Measurements from ENCODE around the gene CACNG6.

The CACNG6 gene

DNA sequence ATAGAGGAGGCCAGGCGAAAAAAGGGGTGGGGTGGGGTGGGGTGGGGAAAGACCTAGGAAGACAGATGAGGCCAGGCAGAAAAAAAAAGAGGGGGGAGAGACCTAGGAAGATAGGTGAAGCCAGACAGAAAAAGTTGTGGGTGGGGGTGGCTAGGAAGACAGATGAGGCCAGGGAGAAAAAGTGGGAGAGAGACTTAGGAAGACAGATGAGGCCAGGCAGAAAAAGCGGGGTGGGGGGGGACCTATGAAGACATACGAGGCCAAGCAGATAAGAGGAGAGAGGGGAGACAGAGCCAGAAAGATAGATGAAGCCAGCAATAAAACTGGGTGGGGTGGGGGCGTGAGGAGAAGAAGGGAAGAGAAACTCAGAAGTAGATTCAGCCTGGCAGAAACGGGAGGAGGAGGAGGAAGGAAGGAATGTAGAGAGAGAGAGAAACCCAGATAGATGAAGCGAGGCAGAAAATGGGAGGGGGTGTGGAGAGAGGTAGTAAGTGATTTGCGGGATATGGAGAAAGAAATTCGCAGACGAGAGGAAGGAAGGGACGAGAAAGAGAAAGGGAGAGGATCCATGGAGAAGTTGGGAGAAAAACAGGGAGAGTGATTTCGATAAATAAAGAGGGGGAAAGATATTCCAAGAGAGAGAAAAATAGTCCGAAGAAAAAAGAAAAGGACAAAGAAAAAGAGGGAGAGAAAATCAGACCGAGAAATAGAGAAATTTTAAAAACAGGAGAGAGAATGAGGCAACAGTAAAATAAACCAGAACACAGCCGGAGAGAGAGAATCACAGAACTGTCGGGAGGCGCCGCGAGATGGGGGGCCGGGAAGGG, 12.2 kb upstream of the CACNG6 start:
- no peak for ATAC-seq
- TF ChIP-seq BACH2 (CRISPR knock-in tag; IDR thresholded peaks at IDR 0.05; ENCODE audit: borderline replicate concordance), result no peak
- peak; percentile 40; the same call in 1 of the 2 replicates for TF ChIP-seq GLIS3 (CRISPR knock-in tag; IDR thresholded peaks at IDR 0.05)

DNA sequence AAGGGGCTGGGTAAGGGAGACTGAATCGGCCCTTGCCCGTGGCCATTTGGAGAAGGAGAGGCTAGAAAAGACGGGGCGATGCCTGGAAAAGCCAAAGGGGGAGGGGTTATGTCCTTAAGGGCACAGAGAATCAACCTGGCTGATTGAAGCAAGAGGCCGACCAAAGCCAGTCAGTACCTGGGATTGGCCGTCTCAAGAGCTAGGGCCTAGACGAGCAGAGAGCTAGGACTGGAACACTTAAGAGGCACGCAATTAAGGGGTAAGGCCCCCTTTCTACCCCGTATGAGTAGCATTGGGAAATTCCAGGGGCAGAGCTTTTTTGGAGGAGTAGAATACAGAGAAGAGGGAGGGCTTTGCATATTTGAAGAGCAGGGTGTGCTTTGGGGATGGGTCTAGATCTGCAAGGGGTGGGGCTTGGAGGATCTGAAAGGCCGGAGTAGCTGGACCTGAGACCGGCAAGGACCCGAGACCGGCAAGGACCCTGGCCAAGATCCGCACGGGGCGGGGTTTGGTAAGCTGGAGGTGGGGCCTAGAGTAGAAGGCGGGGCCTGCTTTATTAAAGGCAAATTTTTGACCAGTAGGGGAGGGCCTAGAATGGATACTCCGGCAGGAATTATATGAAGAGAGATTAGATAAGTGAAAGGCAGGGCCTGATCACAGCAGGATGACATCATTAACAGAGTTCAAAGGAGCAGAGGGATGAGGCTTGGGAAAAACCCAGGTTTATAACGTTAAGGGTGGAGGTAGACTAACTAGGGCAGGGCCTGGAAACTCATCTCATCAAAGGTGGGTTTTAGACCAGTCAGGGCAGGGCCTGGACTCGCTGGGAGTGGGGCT, 10.7 kb upstream of the CACNG6 start:
- TF ChIP-seq BACH2 (CRISPR knock-in tag; IDR thresholded peaks at IDR 0.05; ENCODE audit: borderline replicate concordance) (no peak), ARNTL (CRISPR knock-in tag; IDR thresholded peaks at IDR 0.05; ENCODE audit: borderline replicate concordance, low read depth) (no peak), ZNF565 (CRISPR knock-in tag; conservative IDR thresholded peaks at IDR 0.05; ENCODE audit: low read depth) (no peak), ZNF70 (CRISPR knock-in tag; IDR thresholded peaks at IDR 0.05) (no peak), SNAI2 (CRISPR knock-in tag; IDR thresholded peaks at IDR 0.05) (no peak)
- TF ChIP-seq, protein P1, sequence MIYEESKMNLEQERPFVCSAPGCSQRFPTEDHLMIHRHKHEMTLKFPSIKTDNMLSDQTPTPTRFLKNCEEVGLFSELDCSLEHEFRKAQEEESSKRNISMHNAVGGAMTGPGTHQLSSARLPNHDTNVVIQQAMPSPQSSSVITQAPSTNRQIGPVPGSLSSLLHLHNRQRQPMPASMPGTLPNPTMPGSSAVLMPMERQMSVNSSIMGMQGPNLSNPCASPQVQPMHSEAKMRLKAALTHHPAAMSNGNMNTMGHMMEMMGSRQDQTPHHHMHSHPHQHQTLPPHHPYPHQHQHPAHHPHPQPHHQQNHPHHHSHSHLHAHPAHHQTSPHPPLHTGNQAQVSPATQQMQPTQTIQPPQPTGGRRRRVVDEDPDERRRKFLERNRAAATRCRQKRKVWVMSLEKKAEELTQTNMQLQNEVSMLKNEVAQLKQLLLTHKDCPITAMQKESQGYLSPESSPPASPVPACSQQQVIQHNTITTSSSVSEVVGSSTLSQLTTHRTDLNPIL (CRISPR knock-in tag; IDR thresholded peaks at IDR 0.05; ENCODE audit: low read depth), result no peak
- TF ChIP-seq, protein P2, sequence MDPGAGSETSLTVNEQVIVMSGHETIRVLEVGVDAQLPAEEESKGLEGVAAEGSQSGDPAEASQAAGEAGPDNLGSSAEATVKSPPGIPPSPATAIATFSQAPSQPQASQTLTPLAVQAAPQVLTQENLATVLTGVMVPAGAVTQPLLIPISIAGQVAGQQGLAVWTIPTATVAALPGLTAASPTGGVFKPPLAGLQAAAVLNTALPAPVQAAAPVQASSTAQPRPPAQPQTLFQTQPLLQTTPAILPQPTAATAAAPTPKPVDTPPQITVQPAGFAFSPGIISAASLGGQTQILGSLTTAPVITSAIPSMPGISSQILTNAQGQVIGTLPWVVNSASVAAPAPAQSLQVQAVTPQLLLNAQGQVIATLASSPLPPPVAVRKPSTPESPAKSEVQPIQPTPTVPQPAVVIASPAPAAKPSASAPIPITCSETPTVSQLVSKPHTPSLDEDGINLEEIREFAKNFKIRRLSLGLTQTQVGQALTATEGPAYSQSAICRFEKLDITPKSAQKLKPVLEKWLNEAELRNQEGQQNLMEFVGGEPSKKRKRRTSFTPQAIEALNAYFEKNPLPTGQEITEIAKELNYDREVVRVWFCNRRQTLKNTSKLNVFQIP (CRISPR knock-in tag; IDR thresholded peaks at IDR 0.05; ENCODE audit: borderline replicate concordance, low read depth), result no peak
- TF ChIP-seq, protein P3, sequence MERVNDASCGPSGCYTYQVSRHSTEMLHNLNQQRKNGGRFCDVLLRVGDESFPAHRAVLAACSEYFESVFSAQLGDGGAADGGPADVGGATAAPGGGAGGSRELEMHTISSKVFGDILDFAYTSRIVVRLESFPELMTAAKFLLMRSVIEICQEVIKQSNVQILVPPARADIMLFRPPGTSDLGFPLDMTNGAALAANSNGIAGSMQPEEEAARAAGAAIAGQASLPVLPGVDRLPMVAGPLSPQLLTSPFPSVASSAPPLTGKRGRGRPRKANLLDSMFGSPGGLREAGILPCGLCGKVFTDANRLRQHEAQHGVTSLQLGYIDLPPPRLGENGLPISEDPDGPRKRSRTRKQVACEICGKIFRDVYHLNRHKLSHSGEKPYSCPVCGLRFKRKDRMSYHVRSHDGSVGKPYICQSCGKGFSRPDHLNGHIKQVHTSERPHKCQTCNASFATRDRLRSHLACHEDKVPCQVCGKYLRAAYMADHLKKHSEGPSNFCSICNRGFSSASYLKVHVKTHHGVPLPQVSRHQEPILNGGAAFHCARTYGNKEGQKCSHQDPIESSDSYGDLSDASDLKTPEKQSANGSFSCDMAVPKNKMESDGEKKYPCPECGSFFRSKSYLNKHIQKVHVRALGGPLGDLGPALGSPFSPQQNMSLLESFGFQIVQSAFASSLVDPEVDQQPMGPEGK (CRISPR knock-in tag; IDR thresholded peaks at IDR 0.05; ENCODE audit: borderline replicate concordance), result no peak
- peak; percentile 18 for ATAC-seq

DNA sequence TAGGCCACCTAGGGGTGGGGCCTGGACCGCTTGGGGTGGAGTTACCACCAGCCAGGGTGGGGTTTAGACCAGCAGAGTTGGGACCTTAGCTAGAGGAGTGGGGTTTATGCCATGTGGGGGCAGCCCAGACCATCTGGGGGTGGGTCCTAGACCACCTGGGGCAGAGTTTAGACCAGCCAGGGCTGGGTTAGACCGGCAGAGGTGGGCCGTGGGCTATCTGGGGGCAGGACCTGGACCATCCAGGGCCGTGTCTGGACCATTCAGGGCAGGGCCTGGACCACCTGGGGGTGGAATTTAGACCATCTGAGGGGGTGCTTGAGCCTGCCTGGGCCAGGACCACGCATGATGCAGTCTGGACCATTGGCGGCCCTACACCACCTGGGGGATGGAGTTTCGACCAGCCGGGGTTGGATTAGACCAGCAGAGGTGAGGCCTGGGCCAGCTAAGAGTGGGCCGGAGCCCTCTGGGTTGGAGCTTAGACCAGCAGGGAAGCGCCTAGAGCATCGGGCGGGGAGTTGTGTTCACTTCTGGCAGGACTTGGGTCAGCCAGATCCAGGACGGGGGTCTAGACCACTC, 10.0 kb upstream of the CACNG6 start:
- ATAC-seq, result no peak
- TF ChIP-seq ZC3H10 (CRISPR knock-in tag; IDR thresholded peaks at IDR 0.05) (no peak), ZNF8 (CRISPR knock-in tag; IDR thresholded peaks at IDR 0.05) (no peak), ZFP30 (CRISPR knock-in tag; IDR thresholded peaks at IDR 0.05) (no peak)

DNA sequence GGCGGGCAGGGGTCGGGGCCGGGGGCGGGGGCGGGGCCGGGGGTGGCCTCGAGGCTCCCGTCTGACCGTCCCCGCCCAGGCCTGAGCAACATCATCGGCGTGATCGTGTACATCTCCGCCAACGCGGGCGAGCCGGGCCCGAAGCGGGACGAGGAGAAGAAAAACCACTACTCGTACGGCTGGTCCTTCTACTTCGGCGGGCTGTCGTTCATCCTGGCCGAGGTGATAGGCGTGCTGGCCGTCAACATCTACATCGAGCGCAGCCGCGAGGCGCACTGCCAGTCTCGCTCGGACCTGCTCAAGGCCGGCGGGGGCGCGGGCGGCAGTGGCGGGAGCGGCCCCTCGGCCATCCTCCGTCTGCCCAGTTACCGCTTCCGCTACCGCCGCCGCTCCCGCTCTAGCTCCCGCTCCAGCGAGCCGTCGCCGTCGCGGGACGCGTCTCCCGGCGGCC, 9.4 kb upstream of the CACNG6 start:
- no peak for ATAC-seq

DNA sequence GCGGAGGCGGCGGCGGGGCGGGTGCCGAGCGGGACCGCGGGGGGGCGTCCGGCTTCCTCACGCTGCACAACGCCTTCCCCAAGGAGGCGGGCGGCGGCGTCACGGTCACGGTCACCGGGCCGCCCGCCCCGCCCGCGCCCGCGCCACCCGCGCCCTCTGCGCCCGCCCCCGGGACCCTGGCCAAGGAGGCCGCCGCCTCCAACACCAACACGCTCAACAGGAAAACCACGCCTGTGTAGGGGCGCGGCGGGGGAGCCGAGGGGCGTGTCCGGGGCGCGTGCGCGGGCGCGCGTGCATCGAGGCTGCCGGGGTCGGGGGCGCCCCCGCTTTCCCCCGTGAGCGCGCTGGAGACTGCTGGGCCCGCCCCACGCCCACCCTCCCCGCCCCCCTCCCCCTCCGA, 8.8 kb upstream of the CACNG6 start:
- no peak for ATAC-seq
- TF ChIP-seq ZFP30 (CRISPR knock-in tag; IDR thresholded peaks at IDR 0.05), result no peak
- TF ChIP-seq ZNF8 (CRISPR knock-in tag; IDR thresholded peaks at IDR 0.05), result no peak
- no peak for TF ChIP-seq TOX (CRISPR knock-in tag; IDR thresholded peaks at IDR 0.05; ENCODE audit: borderline replicate concordance)
- TF ChIP-seq ZNF565 (CRISPR knock-in tag; conservative IDR thresholded peaks at IDR 0.05; ENCODE audit: low read depth), result no peak
- TF ChIP-seq OSR1 (CRISPR knock-in tag; IDR thresholded peaks at IDR 0.05), result no peak
- TF ChIP-seq, protein P2 (CRISPR knock-in tag; IDR thresholded peaks at IDR 0.05; ENCODE audit: borderline replicate concordance, low read depth), result no peak
- no peak for TF ChIP-seq BACH2 (CRISPR knock-in tag; IDR thresholded peaks at IDR 0.05; ENCODE audit: borderline replicate concordance)
- TF ChIP-seq, protein P4, sequence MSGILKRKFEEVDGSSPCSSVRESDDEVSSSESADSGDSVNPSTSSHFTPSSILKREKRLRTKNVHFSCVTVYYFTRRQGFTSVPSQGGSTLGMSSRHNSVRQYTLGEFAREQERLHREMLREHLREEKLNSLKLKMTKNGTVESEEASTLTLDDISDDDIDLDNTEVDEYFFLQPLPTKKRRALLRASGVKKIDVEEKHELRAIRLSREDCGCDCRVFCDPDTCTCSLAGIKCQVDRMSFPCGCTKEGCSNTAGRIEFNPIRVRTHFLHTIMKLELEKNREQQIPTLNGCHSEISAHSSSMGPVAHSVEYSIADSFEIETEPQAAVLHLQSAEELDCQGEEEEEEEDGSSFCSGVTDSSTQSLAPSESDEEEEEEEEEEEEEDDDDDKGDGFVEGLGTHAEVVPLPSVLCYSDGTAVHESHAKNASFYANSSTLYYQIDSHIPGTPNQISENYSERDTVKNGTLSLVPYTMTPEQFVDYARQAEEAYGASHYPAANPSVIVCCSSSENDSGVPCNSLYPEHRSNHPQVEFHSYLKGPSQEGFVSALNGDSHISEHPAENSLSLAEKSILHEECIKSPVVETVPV (CRISPR knock-in tag; IDR thresholded peaks at IDR 0.05), result no peak
- TF ChIP-seq ZFP3 (CRISPR knock-in tag; IDR thresholded peaks at IDR 0.05), result no peak

More for the DNA sequence above, 9.4 kb upstream of the CACNG6 start:
- no peak for TF ChIP-seq ZNF8 (CRISPR knock-in tag; IDR thresholded peaks at IDR 0.05)
- no peak for TF ChIP-seq ZNF70 (CRISPR knock-in tag; IDR thresholded peaks at IDR 0.05)
- TF ChIP-seq, protein P5, sequence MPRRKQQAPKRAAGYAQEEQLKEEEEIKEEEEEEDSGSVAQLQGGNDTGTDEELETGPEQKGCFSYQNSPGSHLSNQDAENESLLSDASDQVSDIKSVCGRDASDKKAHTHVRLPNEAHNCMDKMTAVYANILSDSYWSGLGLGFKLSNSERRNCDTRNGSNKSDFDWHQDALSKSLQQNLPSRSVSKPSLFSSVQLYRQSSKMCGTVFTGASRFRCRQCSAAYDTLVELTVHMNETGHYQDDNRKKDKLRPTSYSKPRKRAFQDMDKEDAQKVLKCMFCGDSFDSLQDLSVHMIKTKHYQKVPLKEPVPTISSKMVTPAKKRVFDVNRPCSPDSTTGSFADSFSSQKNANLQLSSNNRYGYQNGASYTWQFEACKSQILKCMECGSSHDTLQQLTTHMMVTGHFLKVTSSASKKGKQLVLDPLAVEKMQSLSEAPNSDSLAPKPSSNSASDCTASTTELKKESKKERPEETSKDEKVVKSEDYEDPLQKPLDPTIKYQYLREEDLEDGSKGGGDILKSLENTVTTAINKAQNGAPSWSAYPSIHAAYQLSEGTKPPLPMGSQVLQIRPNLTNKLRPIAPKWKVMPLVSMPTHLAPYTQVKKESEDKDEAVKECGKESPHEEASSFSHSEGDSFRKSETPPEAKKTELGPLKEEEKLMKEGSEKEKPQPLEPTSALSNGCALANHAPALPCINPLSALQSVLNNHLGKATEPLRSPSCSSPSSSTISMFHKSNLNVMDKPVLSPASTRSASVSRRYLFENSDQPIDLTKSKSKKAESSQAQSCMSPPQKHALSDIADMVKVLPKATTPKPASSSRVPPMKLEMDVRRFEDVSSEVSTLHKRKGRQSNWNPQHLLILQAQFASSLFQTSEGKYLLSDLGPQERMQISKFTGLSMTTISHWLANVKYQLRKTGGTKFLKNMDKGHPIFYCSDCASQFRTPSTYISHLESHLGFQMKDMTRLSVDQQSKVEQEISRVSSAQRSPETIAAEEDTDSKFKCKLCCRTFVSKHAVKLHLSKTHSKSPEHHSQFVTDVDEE (CRISPR knock-in tag; IDR thresholded peaks at IDR 0.05), result no peak

All from SK-N-SH treated with all-trans-retinoic acid at 6 μM for 48 hours (cell line).